HEK293T (cell line): ENCODE results near the gene PERCC1.

Source experiments
- CTCF ChIA-PET: fragments of 350-600 bp; formaldehyde crosslinking; extraction: SDS; loops from one replicate; lab custom pipeline; 2021; ENCODE audit warnings: antibody characterized with exemption, inconsistent platforms; lab: Yijun Ruan, JAX
- POLR2A ChIA-PET: fragments of 350-600 bp; formaldehyde crosslinking; extraction: SDS; loops from one replicate; lab custom pipeline; 2020; ENCODE audit warnings: antibody characterized with exemption, inconsistent platforms; lab: Yijun Ruan, JAX
- DNase-seq: peaks from one replicate; pipeline ENCODE4 v3.0.0; 2012; ENCODE audit warnings: mixed read lengths; ENCODE audit errors: extremely low spot score
- ARNT ChIP-seq: fragments of 450-650 bp; IDR thresholded peaks from 2 replicates; pipeline ENCODE4 v1.6.1; 2017; ENCODE audit warnings: mild to moderate bottlenecking
- BHLHE40 ChIP-seq: fragments of 450-650 bp; IDR thresholded peaks from 2 replicates; pipeline ENCODE4 v1.6.1; 2016; ENCODE audit warnings: mild to moderate bottlenecking, moderate library complexity, borderline replicate concordance
- CTBP1 ChIP-seq: fragments of 450-650 bp; IDR thresholded peaks from 2 replicates; pipeline ENCODE4 v1.6.1; 2016; ENCODE audit warnings: borderline replicate concordance
- ELF4 ChIP-seq: fragments of 450-650 bp; IDR thresholded peaks from 2 replicates; pipeline ENCODE4 v1.6.1; 2017; ENCODE audit warnings: antibody characterized with exemption
- FOXA1 ChIP-seq: fragments of 450-650 bp; IDR thresholded peaks from 2 replicates; pipeline ENCODE4 v1.6.1; 2016; ENCODE audit warnings: mild to moderate bottlenecking
- FOXK2 ChIP-seq: fragments of 450-650 bp; IDR thresholded peaks from 2 replicates; pipeline ENCODE4 v1.6.1; 2016; ENCODE audit warnings: mild to moderate bottlenecking
- FOXM1 ChIP-seq: fragments of 450-650 bp; IDR thresholded peaks from 2 replicates; pipeline ENCODE4 v1.6.1; 2017; ENCODE audit warnings: mild to moderate bottlenecking, borderline replicate concordance
- HDGF ChIP-seq: fragments of 450-650 bp; IDR thresholded peaks from 2 replicates; pipeline ENCODE4 v1.6.1; 2017; ENCODE audit warnings: antibody characterized with exemption, borderline replicate concordance
- L3MBTL2 ChIP-seq: fragments of 450-650 bp; conservative IDR thresholded peaks from 2 replicates; pipeline ENCODE4 v1.6.1; 2016; ENCODE audit warnings: mild to moderate bottlenecking
- LEF1 ChIP-seq: fragments of 450-650 bp; IDR thresholded peaks from 2 replicates; pipeline ENCODE4 v1.6.1; 2017; ENCODE audit warnings: mild to moderate bottlenecking, borderline replicate concordance
- NFRKB ChIP-seq: fragments of 450-650 bp; IDR thresholded peaks from 2 replicates; pipeline ENCODE4 v1.6.1; 2016; ENCODE audit warnings: mild to moderate bottlenecking, moderate library complexity
- SP1 ChIP-seq: fragments of 450-650 bp; IDR thresholded peaks from 2 replicates; pipeline ENCODE4 v1.6.1; 2017
- SUZ12 ChIP-seq: fragments of 450-650 bp; IDR thresholded peaks from 2 replicates; pipeline ENCODE4 v1.6.1; 2016; ENCODE audit warnings: mild to moderate bottlenecking
- TARDBP ChIP-seq: fragments of 450-650 bp; IDR thresholded peaks from 2 replicates; pipeline ENCODE4 v1.6.1; 2016
- ZNF384 ChIP-seq: fragments of 450-650 bp; IDR thresholded peaks from 2 replicates; pipeline ENCODE4 v1.6.1; 2016
- TF ChIP-seq, protein P1 (sequence below): fragments of 450-650 bp; IDR thresholded peaks from 2 replicates; pipeline ENCODE4 v1.6.1; 2016

Gene PERCC1

DNA sequence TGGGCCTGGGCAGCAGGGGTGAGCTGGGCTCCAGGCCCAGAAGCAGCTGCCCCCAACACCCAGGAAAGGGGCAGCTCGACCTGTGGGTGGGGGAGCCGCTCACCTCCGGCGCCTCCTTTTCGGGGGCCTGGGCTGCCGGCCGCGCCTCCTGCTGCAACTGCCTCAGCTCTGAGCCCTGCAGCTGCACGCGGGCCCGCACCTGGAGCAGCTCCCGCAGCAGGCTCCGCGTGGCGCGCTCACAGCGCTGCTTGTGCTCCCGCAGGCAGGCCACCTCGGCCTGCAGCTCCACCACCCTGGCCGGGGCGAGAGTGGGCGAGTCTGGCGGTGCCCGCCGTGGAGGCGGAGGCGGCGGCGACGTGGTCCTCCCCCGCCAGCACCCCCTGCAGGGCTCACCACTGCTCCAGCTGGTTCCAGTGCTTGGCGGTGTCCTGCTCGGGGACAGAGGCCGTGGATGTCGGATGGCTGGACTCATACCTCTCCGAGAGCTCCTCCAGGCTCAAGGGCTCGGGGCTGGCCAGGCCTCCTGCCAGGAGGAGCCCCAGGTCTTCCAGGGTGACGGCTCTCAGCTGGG, 12.6 kb downstream of the PERCC1 start:
- no peak for DNase-seq
- TF ChIP-seq SP1 (no peak), ELF4 (no peak), FOXK2 (no peak)
- ChIA-PET CTCF (no interaction called here), POLR2A (no interaction called here)

DNA sequence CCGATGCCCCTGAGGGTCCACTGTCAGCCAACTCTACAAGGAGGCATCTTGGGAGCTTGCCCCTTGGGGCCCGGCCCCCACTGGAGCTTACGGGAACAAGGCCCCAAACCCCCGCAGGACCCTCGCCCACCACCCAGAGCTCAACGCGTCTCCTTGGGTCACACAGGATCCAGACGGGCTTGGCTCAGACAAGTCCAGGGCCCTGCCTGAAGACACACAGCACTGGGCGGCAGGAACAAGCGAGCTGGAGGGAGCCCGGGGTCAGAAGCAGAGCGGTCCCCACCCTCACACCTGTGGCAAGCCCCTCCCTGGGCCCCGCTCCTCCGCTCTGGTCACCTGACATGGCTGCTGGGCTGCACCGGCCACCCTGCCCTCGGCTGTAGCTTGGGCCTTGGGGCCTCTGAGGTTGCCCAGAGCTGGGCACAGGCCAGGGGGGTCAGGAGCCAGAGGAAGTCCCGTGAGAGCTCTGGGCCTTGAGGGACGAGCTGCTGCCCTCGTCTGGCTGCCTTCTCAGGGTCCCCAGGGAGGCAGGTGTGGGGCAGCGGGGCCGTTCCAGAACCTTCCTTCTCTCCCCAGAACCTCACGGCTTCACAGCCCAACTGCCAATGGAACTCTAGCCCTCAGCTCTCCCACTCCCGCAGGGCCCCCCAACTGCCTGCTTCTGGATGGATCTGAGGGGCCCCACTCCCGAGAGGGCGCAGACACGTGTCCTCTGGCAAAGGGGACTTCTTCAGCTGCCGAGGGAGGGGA, 13.3 kb downstream of the PERCC1 start, which contains the start of gene CCDC154:
Gene CCDC154, minus strand, starts transcription at position 577 of the 750 bp plus-strand sequence. Its CDS starts 234 bp downstream, at position 343.
- TF ChIP-seq LEF1 (no peak), SUZ12 (no peak), FOXK2 (no peak), FOXM1 (no peak), L3MBTL2 (no peak), ELF4 (no peak), ZNF384 (no peak)
- DNase-seq: no peak
- ChIA-PET CTCF (no interaction called here), POLR2A (no interaction called here)

DNA sequence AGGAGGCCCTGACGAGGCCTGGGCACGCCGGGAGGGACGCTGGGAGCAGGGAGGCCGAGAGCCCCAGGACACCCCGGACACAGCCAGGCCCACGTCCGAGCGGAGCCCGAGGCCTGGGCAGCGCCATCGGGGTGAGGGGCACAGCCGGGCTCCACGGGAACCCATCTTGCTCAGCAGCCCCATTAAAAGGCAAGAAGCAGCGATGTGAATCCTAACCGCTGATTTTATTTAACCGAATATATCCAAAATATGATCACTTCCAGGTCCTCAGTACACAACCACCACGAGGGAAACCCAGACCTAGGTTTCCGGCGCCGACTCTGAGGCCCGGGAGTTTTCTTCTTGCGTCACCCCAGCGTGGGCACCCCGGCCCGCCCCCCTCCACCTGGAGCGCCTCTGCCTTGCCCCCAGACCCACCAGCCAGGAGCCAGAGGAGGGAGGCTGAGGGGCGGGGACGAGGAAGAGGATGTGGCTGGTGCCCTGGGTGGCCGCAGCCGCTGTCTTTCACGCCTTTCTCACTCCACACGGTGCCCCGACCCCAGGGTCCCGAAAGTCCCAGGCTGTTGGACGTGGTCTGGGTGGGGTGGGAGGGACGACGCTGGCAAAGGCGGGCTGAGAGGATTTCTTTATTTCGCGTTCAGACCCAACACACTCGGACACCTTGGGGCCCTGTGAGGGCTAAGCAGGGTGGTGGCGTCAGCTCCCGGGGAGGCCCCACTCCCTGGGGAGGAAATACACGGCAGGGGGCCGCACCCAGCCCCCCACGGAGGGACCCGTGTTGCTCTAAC, 14.0 kb downstream of the PERCC1 start:
- TF ChIP-seq SUZ12 (no peak), ZNF384 (no peak), L3MBTL2 (no peak), LEF1 (no peak), TARDBP (no peak), BHLHE40 (no peak), FOXK2 (no peak), SP1 (no peak), NFRKB (no peak), FOXM1 (no peak)
- TF ChIP-seq, protein P1, sequence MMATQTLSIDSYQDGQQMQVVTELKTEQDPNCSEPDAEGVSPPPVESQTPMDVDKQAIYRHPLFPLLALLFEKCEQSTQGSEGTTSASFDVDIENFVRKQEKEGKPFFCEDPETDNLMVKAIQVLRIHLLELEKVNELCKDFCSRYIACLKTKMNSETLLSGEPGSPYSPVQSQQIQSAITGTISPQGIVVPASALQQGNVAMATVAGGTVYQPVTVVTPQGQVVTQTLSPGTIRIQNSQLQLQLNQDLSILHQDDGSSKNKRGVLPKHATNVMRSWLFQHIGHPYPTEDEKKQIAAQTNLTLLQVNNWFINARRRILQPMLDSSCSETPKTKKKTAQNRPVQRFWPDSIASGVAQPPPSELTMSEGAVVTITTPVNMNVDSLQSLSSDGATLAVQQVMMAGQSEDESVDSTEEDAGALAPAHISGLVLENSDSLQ: no peak
- DNase-seq: no peak
- ChIA-PET CTCF (no interaction called here), POLR2A (no interaction called here)

DNA sequence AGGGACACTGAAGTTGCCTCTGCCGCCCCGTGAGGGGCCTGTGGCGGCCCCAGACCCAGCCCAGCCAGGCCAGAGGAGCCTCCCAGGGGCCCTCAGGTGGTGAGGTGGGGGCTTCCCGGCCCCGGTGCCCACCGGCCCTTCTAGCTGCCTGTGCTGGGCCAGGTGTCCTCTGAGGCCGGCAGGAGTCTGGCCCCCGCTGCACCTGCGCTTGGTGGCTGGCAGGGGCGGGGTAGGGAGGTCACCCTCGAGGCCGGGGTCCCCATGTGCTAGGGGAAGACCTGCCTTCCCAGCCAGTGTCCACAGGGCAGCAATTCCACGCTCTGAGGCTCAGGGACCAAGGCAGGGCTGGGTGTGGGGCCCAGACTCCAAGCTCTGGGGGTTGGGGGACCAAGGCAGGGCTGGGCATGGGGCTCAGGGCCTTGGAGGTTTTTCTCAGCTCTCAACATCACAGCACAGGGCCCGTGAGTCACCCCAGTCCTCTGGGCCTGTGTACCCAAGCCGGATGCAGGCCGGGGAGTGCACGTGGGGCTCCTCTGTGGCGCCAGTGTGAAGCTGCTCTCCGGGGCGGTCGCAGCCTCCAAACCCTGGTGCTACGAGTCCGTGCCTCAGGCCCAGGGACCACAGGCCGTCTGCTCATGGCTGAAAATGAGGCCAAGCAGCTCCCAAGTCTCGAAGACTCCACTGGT, 14.8 kb downstream of the PERCC1 start:
- POLR2A ChIA-PET: interaction anchor here (0.7 kb wide), 1 partner anchor 25 kb away, joined by 3 read pairs; the partner anchor contains the start of gene UQCC4
- CTCF ChIA-PET: no interaction called here
- no peak for DNase-seq
- no peak for TF ChIP-seq NFRKB

DNA sequence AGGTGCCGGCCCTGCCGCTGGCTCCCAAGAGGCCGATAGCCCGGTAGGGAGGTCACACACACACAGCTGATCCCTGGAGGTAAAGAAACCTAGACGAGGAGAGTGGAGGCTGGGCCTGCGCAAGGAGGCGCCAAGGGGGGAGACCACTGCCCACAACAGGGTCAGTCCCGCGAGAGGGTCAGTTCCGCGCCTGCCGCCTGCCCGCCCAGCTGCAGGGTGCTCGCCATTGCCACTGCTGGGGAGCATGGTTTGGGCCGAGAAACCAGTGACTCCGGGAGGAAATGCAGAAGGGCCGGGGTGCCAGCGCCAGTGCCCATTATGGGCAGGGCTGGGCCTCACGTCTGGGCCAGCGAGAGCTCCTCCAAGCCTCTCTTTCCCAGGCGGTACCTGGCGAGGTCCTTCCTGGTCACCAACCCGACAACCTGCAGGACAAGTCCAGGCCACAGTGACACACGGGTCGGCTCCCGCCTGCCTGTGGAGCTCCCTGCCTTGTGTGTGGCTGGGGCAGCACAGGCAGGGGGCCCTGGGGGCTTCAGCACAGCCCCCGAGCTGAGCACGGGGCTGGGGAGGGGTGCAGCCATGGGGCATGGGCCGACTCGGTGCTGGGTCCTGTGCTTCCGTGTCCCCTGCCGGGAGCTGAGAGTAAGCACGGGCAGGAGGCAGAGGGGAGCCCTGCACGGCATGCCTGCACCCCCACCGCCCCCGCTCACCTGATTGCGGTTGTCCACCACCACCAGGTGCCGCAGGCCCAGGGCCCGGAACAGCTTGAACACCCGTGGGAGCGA, 15.6 kb downstream of the PERCC1 start:
- POLR2A ChIA-PET: interaction anchor here (0.7 kb wide), 1 partner anchor 26 kb away, joined by 3 read pairs; the partner anchor contains the start of gene UQCC4

DNA sequence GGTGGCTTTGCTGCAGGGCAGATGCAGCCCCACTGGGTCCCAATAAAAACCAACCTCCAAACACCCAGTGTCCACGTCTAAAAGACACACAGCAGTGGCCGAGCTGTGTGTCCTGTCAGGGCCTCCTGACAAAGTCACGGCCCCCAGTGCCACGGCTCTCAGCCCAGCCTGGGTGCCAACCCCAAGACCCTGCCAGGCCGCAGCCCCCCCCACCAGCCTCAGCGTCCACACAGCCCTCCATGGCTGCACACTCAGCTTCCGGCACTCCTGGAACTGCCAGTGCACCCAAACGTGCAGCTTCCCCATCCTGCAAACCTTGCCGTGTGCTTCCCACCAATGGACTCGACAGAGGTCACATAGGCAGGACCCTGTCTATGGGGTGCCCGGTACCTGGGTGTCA, 17.1 kb downstream of the PERCC1 start:
- CTCF ChIA-PET: no interaction called here
- POLR2A ChIA-PET: no interaction called here
- no peak for TF ChIP-seq FOXM1
- TF ChIP-seq ZNF384: no peak
- no peak for TF ChIP-seq ELF4
- no peak for TF ChIP-seq SUZ12
- TF ChIP-seq ARNT: no peak
- DNase-seq: no peak

More for the DNA sequence above, 15.6 kb downstream of the PERCC1 start:
- TF ChIP-seq FOXM1: no peak
- no peak for TF ChIP-seq ZNF384
- no peak for TF ChIP-seq BHLHE40
- no peak for TF ChIP-seq FOXK2
- no peak for TF ChIP-seq ELF4
- CTCF ChIA-PET: no interaction called here
- no peak for DNase-seq

DNA sequence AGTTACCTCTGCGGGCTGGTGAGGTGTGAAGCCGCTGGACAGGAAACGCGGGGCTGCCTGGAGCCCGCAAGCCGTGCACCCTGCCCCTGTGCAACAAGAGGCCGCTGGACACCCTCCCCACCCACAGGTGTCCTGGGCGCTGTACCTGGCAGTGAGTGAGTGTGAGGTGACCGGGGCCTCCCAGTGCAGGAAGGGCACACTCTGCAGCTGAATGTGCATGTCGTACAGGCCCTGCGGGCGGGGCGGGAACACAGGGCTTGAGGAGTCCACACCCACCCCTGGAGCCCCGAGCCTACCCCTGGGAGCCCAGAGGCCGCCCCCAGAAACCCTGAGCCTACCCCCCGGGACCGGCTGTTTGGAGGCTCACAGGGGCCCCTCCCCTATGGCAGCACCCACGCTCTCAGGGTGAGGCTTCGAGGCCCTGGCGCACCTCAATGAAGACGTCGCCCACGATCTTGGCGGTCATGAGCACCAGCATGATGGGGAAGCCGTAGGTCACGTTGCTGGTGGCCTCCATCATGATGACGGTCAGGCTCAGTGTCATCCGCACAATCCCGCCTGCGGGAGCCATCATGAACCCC, 17.7 kb downstream of the PERCC1 start:
- DNase-seq: no peak
- TF ChIP-seq NFRKB (no peak), HDGF (no peak), ARNT (no peak), SP1 (no peak), CTBP1 (no peak), TARDBP (no peak), L3MBTL2 (no peak), FOXA1 (no peak), BHLHE40 (no peak), SUZ12 (no peak), ZNF384 (no peak), FOXM1 (no peak), FOXK2 (no peak), ELF4 (no peak)
- TF ChIP-seq, protein P1: no peak
- ChIA-PET CTCF (no interaction called here), POLR2A (no interaction called here)
